HCT116 (cell line): ENCODE measurements around the gene TGFBRAP1. TPM values are rescaled to one million over a fixed set of nuclear protein-coding genes. Genes with fewer than 3 reads are reported as not detected.

Experiments
- ATAC-seq: fragments of 200-7000 bp; cut with Tn5 transposase; 2 replicates; pipeline ENCODE4 v1.9.1; 2020; ENCODE audit warnings: mild to moderate bottlenecking, moderate library complexity
- BruUV-seq: library from RNA; stranded (reverse); fragments of 400-500 nt; replicated peaks from 2 replicates; lab custom pipeline; 2021; lab: Mats Ljungman, UMichigan
- CTCF ChIA-PET: fragments of 300-600 bp; sonication (Branson Sonifier 250); formaldehyde crosslinking; loops from one replicate; lab custom pipeline; 2021; ENCODE audit warnings: antibody characterized with exemption; lab: Charles Lee
- POLR2A ChIA-PET: fragments of 300-600, 350-600 bp; sonication (Branson Sonifier 250); formaldehyde crosslinking; loops from one replicate; lab custom pipeline; 2021; ENCODE audit warnings: antibody characterized with exemption; lab: Charles Lee
- RAD21 ChIA-PET, 2 experiments: fragments of 300-600 bp; sonication (Branson Sonifier 250); formaldehyde crosslinking; loops; one replicate each; lab custom pipeline; 2023; ENCODE audit warnings: low total read pairs in 2 of 2; ENCODE audit not compliant: uncharacterized antibody in 2 of 2, unreplicated experiment in 2 of 2, low non-redundant PET in 1 of 2; lab: Charles Lee
- DNase-seq: peaks from one replicate; pipeline ENCODE4 v3.0.0-alpha.2; 2010; ENCODE audit warnings: low read depth, low spot score
- H2AFZ ChIP-seq: fragments of 200-600 bp; shearing (Covaris generic), sonication (generic); 2 replicates; pipeline ENCODE4 v1.6.1; 2017; ENCODE audit warnings: low read depth, mixed run types, mixed read lengths, antibody characterized with exemption, low read length; ENCODE audit not compliant: poor library complexity, severe bottlenecking
- H3K27ac ChIP-seq: 2 replicates; pipeline ENCODE4 v1.5.1; 2012; ENCODE audit warnings: low read depth, low read length
- H3K27me3 ChIP-seq: fragments of 200-600 bp; sonication (generic); 2 replicates; pipeline ENCODE4 v1.6.1; 2016; ENCODE audit warnings: mixed run types, low read length, mixed read lengths; ENCODE audit not compliant: insufficient read depth
- H3K36me3 ChIP-seq, 2 experiments: fragments of 200-500 bp in 1 of 2; fragments of 200-600 bp in 1 of 2; sonication (Bioruptor generic) in 1 of 2; sonication (generic) in 1 of 2; 2 replicates each; pipeline versions ENCODE4 v1.5.1 to v1.6.1; 2014 to 2016; ENCODE audit warnings: low read length in 2 of 2, inconsistent platforms in 1 of 2, mixed read lengths in 1 of 2, mixed run types in 1 of 2; ENCODE audit not compliant: insufficient read depth in 2 of 2, control insufficient read depth in 1 of 2
- H3K4me1 ChIP-seq, 2 experiments: fragments of 200-600 bp in 1 of 2; sonication (generic) in 1 of 2; 2 replicates each; pipeline versions ENCODE4 v1.5.1 to v1.6.1; 2012 to 2017; ENCODE audit warnings: low read length in 2 of 2, inconsistent platforms in 1 of 2, mild to moderate bottlenecking in 1 of 2, mixed read lengths in 1 of 2, mixed run types in 1 of 2, moderate library complexity in 1 of 2; ENCODE audit not compliant: insufficient read depth in 2 of 2, control insufficient read depth in 1 of 2
- H3K4me2 ChIP-seq: fragments of 200-600 bp; sonication (generic); 2 replicates; pipeline ENCODE4 v1.6.1; 2017; ENCODE audit warnings: mixed run types, low read length, mixed read lengths
- H3K4me3 ChIP-seq, 2 experiments: fragments of 200-600 bp in 1 of 2; sonication (generic) in 1 of 2; replicated peaks in 1 of 2; 2 replicates each; pipeline ENCODE4 v1.5.1; 2011 to 2016; ENCODE audit warnings: low read length in 2 of 2, control low read depth in 1 of 2, low read depth in 1 of 2, mild to moderate bottlenecking in 1 of 2, mixed read lengths in 1 of 2, mixed run types in 1 of 2
- H3K79me2 ChIP-seq: fragments of 200-600 bp; sonication (generic); 2 replicates; pipeline ENCODE4 v1.6.1; 2017; ENCODE audit warnings: mild to moderate bottlenecking, mixed run types, low read length, moderate library complexity, mixed read lengths; ENCODE audit not compliant: insufficient read depth
- H3K9ac ChIP-seq: fragments of 200-600 bp; sonication (generic); 2 replicates; pipeline ENCODE4 v1.6.1; 2016; ENCODE audit warnings: low read length, mixed read lengths
- H3K9me2 ChIP-seq: fragments of 200-600 bp; sonication (generic), shearing (Covaris generic); 2 replicates; pipeline ENCODE4 v1.6.1; 2017; ENCODE audit warnings: mixed run types, mild to moderate bottlenecking, moderate library complexity; ENCODE audit not compliant: insufficient read depth
- H3K9me3 ChIP-seq, 2 experiments: fragments of 200-500 bp in 1 of 2; fragments of 200-600 bp in 1 of 2; sonication (Bioruptor generic) in 1 of 2; sonication (generic) in 1 of 2; 2 replicates each; pipeline ENCODE4 v1.6.1; 2014 to 2017; ENCODE audit warnings: low read length in 2 of 2, mixed read lengths in 2 of 2, inconsistent platforms in 1 of 2, low read depth in 1 of 2, mild to moderate bottlenecking in 1 of 2, mixed run types in 1 of 2, moderate library complexity in 1 of 2; ENCODE audit not compliant: control insufficient read depth in 1 of 2, insufficient read depth in 1 of 2
- H4K20me1 ChIP-seq: fragments of 200-600 bp; sonication (generic), shearing (Covaris generic); 2 replicates; pipeline ENCODE4 v1.6.1; 2017; ENCODE audit warnings: mixed run types, mild to moderate bottlenecking, moderate library complexity; ENCODE audit not compliant: insufficient read depth
- FOSL1 ChIP-seq: IDR thresholded peaks from 2 replicates; pipeline ENCODE4 v1.6.1; 2012; ENCODE audit warnings: low read depth
- POLR2A ChIP-seq: IDR thresholded peaks from 2 replicates; pipeline ENCODE4 v1.7.0; 2011; ENCODE audit warnings: borderline replicate concordance; ENCODE audit not compliant: insufficient read depth, insufficient read length; ENCODE audit errors: extremely low read depth
- RAD21 ChIP-seq: IDR thresholded peaks from 2 replicates; pipeline ENCODE4 v1.6.1; 2012; ENCODE audit warnings: low read depth, mild to moderate bottlenecking
- TCF7L2 ChIP-seq: IDR thresholded peaks from 2 replicates; pipeline ENCODE4 v1.7.0; 2011; ENCODE audit warnings: borderline replicate concordance, inconsistent platforms; ENCODE audit not compliant: insufficient read depth, insufficient read length; ENCODE audit errors: extremely low read depth
- intact Hi-C: fragments of 100-400 bp; cut with micrococcal nuclease; formaldehyde crosslinking; loops from 2 replicates; pipeline ENCODE4 v1.10.0; 2022
- total RNA-seq: library from RNA; stranded (reverse); gene quantifications from one replicate; pipeline ENCODE4 v1.2.1, GENCODE V29; 2021; ENCODE audit not compliant: unreplicated experiment
- TF ChIP-seq, protein P1 (sequence below), 3 experiments: fragments of 200-600 bp in 1 of 3; sonication (generic) in 1 of 3; IDR thresholded peaks in 2 of 3; conservative IDR thresholded peaks in 1 of 3; 2 replicates each; pipeline ENCODE4 v1.5.1; 2012 to 2017; ENCODE audit warnings: low read depth in 2 of 3, low read length in 2 of 3, antibody characterized with exemption in 1 of 3, borderline replicate concordance in 1 of 3, control low read depth in 1 of 3, mild to moderate bottlenecking in 1 of 3, mixed read lengths in 1 of 3, mixed run types in 1 of 3, moderate library complexity in 1 of 3; ENCODE audit not compliant: insufficient read depth in 1 of 3

The TGFBRAP1 gene
- total RNA-seq, 1 experiment from 2014 or later, result 18.3 TPM

- no peaks in the 10 kb centered on the region; a peak in 1 of 4 replicates for H3K36me3 ChIP-seq
- H3K4me2 ChIP-seq, result no peak overlapping the region
- H3K4me3 ChIP-seq, result no peak overlapping the region
- RAD21 ChIA-PET, result no interaction called here
- no peak overlapping the region for H2AFZ ChIP-seq
- BruUV-seq, result no TSS peak
- DNase-seq (no peak), ATAC-seq (no peak)
- POLR2A ChIA-PET, result no interaction called here
- H3K4me1 ChIP-seq, result no peaks in the 10 kb centered on the region
- H3K27me3 ChIP-seq, result no peaks in the 10 kb centered on the region
- H3K9me2 ChIP-seq, result no peaks in the 10 kb centered on the region
- peaks cover 50% of the 10 kb centered on the region for H3K79me2 ChIP-seq
- H4K20me1 ChIP-seq, result no peaks in the 10 kb centered on the region
- no peak overlapping the region for H3K27ac ChIP-seq
- intact Hi-C loops, result no loop called here
- no peaks in the 10 kb centered on the region for H3K9me3 ChIP-seq
- no peak overlapping the region for H3K9ac ChIP-seq
- CTCF ChIA-PET, result no interaction called here
- no peak for TF ChIP-seq RAD21
- TF ChIP-seq, protein P1, sequence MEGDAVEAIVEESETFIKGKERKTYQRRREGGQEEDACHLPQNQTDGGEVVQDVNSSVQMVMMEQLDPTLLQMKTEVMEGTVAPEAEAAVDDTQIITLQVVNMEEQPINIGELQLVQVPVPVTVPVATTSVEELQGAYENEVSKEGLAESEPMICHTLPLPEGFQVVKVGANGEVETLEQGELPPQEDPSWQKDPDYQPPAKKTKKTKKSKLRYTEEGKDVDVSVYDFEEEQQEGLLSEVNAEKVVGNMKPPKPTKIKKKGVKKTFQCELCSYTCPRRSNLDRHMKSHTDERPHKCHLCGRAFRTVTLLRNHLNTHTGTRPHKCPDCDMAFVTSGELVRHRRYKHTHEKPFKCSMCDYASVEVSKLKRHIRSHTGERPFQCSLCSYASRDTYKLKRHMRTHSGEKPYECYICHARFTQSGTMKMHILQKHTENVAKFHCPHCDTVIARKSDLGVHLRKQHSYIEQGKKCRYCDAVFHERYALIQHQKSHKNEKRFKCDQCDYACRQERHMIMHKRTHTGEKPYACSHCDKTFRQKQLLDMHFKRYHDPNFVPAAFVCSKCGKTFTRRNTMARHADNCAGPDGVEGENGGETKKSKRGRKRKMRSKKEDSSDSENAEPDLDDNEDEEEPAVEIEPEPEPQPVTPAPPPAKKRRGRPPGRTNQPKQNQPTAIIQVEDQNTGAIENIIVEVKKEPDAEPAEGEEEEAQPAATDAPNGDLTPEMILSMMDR (IDR thresholded peaks at IDR 0.05 in 2 of 3, conservative IDR thresholded peaks at IDR 0.05 in 1 of 3; ENCODE audit: borderline replicate concordance in 1 of 3, insufficient read depth in 1 of 3, low read depth in 2 of 3, low read length in 2 of 3), result no peak
- TF ChIP-seq FOSL1, result no peak
- no peak for TF ChIP-seq POLR2A
Measured at GRCh38 chr2:105307146-105307545, 22.4 kb downstream of the TGFBRAP1 start.

GRCh38 chr2:105301646-105302045, 27.9 kb downstream of the TGFBRAP1 start:
- Histone ChIP-seq H3K9ac (no peak overlapping the region), H2AFZ (no peak overlapping the region), H3K4me2 (no peak overlapping the region), H3K27ac (no peak overlapping the region), H3K36me3 (peaks cover 8 to 11% of the 10 kb centered on the region in 2 experiments; a peak in 2 of 4 replicates), H4K20me1 (no peaks in the 10 kb centered on the region), H3K79me2 (peaks cover 39% of the 10 kb centered on the region), H3K27me3 (no peaks in the 10 kb centered on the region), H3K9me3 (no peaks in the 10 kb centered on the region), H3K4me3 (no peak overlapping the region), H3K9me2 (no peaks in the 10 kb centered on the region), H3K4me1 (no peaks in the 10 kb centered on the region)
- intact Hi-C loops, result no loop called here
- RAD21 ChIA-PET, result no interaction called here
- no peak for DNase-seq
- no TSS peak for BruUV-seq
- no peak for ATAC-seq
- no peak for TF ChIP-seq RAD21
- no peak for TF ChIP-seq TCF7L2
- TF ChIP-seq, protein P1 (IDR thresholded peaks at IDR 0.05 in 2 of 3, conservative IDR thresholded peaks at IDR 0.05 in 1 of 3; ENCODE audit: borderline replicate concordance in 1 of 3, insufficient read depth in 1 of 3, low read depth in 2 of 3, low read length in 2 of 3), result no peak
- TF ChIP-seq POLR2A, result no peak
- CTCF ChIA-PET, result interaction anchor here (1.8 kb wide), 1 partner anchor 13 kb away, joined by 4 read pairs; no protein-coding TSS in a partner anchor
- POLR2A ChIA-PET, result no interaction called here
